ENCODE results near the gene ANKMY2.
"Not testable (repeated sequence)": the region's sequence is repeated elsewhere in the genome, so short reads cannot be mapped to it uniquely, and the experiment has no call there.

ANKMY2 gene

DNA sequence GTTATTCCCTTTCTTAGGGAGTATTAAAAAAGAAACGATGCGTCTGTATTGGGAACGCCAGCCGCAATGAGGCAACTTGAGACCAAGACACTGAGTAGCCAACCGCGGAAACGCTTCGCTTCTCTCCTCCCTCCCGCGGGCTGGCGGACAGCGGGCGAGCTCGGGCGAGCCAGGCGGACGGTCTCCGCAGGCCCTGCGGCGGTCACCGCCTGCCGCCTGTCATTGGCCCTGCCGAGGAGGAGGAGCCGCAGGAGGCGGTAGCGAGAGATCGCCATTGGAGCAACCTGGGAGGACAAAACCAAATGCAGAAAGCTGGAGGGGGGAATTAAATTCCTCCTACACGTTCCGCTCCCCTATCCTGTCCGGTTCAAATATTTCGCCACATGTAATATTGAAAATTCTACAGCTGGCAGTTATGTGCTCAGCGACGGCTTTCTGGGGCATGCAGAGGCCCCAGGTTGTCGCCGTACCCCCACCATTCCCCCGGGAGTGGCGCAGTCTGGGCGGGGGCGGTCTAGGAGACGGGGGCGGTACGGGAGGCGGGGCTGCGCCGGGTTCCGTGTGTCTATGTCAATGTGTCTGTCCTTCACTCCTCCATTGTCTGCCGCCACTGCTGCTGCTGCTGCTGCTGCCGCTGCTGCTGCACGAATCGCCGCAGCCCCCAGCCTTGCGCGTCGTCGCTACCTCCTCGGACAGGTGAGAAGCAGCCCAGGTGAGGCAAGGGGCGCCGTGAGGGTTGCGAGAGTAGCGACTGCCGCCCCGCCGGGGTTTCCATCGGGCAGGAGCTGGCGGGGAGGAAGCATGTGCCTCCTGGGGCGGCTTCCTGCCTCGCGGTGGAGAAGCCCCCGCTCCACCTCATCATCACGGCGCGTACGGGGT lies at the start of gene ANKMY2, which contains the start of gene BZW2:
Gene ANKMY2 (minus strand): TSS at position 162 of the 879 bp plus-strand sequence. CDS start 181 bp downstream, outside the sequence.
Gene BZW2 (plus strand): TSS at position 589 of the 879 bp plus-strand sequence. CDS start 19,263 bp downstream, outside the sequence.
- DNase-seq (ENCODE audit: extremely low spot score, insufficient read length, low read depth) (peak; percentile 80), FAIRE-seq (peak; percentile 86)

DNA sequence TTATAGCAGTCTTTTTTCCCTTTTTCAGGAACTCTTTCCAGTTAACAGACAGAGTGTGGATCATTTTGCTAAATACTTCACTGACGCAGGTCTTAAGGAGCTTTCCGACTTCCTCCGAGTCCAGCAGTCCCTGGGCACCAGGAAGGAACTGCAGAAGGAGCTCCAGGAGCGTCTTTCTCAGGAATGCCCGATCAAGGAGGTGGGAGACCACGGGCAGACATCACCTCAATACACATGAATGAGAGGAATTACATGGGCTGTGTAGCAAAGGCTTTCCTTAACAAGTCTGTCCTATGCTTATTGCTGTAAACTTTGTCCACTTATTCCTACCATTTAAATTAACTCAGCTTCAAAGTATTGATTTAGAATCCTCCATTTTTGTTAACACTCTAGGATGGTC lies 49.3 kb upstream of the ANKMY2 start:
- no peak for DNase-seq (ENCODE audit: extremely low spot score, insufficient read length, low read depth)
- FAIRE-seq, result no peak

DNA sequence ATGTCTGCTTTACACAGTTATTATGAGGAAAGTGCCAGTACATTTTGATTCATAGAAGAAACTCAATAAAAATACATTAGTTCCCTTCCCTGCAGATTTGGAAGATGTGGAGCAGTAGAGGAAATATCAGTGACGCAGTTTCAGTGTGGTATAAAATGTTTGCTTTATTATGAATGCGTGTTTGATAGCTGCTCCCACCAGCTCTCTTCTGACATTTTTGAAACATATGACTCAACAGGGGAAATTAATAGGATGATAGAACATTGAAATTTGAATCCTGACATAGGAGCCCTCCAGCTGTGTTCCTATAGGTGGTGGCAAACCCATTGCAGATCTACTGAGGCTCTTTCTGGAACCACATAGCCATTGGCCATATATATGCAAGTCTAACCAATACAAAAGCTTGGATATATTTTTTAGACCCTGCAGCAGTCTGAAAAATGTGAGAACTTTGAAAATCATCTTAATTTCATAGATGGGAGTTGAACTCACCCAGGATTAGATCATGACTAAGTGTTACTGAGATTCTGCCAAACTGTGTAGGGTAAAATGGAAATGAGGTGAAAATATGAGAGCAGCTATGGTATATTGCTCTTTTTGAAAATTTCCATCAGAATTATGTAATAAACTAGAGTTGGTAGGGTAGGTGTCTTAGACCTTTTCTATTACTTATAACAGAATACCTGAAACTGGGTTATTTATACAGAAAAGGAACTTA lies 48.2 kb upstream of the ANKMY2 start:
- no peak for DNase-seq (ENCODE audit: extremely low spot score, insufficient read length, low read depth)
- FAIRE-seq, result no peak

DNA sequence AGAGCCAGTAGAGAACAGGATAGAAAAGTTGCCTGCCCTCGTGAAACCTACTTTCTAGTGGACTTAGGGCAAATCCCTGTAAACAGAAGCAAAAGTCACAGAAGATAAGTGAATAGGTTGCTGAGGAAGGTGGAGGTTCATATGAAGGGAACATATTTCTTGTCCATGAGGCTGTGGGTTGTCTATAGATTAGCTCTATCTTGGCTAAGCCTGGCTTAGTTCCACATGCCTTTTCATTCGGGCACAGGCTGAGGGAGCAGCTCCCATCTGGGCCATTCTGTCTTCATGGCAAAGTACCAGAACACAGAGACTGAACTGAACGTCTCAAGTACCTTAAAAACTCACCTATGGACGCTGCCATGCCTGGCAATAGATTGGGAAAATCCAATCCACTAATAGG lies 45.7 kb upstream of the ANKMY2 start:
- DNase-seq (ENCODE audit: extremely low spot score, insufficient read length, low read depth) (no peak), FAIRE-seq (no peak)

DNA sequence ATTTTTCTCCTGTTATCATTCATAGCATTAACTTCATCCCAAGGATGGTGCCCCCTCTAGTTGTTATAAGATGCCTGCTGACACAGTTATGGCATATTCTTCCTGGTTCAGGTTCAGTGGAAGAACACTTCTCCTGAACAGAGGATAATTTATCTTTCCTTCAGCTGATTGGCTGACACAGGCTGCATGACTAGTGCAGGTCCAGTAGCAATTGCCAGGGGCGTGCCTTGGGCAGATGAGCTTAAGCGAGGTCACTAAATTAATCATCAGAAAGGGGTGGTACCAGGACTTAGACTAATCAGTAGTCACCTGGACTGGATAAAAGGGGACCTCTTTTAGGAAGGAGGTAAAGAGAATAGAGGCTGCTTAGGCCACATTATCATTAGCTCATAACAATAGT lies 42.7 kb upstream of the ANKMY2 start:
- FAIRE-seq (no peak), DNase-seq (ENCODE audit: extremely low spot score, insufficient read length, low read depth) (no peak)

DNA sequence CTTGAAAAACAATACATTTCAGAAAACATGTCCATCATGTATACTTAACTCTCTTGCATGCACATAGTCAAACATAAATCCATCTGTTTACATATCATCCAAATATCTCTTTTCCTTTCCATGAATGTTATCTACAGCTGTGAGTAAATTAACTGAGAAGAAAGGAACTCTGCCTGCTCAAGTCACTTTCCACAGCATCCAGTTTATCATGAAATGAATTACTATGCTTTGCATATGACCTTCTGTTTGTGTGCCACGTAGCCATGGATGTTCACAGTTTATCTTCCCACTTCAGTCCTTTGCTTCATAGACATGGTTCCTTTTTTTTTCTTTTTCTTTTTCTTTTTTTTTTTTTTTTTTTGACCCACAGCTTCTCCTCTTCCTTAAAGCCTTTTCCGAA lies 40.0 kb upstream of the ANKMY2 start:
- FAIRE-seq, result no peak
- DNase-seq (ENCODE audit: extremely low spot score, insufficient read length, low read depth), result no peak

DNA sequence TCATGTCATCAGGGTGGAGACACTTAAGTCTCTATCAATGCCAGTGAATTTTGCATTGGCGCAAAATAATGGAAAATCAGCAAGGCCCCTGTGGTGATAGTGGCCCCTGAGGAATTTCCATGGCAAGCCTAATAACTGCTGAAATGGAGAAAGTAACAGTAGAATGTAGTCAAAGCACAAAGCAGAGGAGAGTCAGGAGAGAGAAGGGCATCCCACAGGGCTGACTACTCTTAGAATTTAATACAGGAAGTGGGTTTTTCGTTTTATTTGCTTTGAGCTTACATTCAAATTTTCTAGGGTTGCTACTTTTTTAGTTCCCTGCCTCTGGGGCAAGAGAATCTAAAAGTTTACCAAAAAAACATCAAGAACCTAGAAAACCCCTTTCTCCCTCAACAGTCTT lies 39.4 kb upstream of the ANKMY2 start:
- no peak for FAIRE-seq
- no peak for DNase-seq (ENCODE audit: extremely low spot score, insufficient read length, low read depth)

DNA sequence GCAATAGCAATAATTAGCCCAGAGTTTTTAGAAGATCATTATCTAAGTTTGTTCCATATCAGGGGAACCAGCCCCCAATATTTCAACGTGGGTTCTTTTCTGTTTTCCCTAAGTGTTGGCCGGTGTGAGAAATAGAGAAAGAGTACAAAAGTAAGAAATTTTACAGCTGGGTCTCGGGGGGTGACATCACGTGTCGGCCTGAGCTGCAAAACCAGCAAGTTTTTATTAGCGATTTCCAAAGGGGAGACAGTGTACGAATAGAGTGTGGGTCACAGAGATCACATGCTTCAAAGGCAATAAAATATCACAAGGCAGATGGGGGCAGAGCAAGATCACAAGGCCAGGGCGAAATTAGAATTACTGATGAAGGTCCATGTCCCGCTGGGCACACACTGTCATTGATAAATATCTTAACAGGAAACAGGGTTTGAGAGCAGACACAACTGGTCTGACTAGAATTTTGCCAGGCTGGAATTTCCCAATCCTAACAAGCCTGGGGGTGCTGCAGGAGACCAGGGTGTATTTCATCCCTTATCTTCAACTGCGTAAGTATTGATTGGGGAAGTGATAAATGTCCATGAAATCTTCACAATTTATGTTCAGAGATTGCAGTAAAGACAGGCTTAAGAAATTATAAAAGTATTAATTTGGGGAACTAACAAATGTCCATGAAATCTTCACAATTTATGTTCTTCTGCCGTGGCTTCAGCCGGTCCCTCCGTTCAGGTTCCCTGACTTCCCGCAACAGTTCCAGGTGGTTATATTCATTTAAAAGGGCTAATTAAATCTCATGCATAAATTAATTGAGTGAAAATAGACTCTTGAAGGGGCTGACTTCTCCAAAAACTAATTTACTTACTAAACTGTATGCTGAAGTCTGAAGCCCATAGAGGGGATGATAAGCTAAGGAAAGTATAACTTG lies 33.4 kb upstream of the ANKMY2 start:
- not testable (repeated sequence) for DNase-seq (ENCODE audit: extremely low spot score, insufficient read length, low read depth); FAIRE-seq

DNA sequence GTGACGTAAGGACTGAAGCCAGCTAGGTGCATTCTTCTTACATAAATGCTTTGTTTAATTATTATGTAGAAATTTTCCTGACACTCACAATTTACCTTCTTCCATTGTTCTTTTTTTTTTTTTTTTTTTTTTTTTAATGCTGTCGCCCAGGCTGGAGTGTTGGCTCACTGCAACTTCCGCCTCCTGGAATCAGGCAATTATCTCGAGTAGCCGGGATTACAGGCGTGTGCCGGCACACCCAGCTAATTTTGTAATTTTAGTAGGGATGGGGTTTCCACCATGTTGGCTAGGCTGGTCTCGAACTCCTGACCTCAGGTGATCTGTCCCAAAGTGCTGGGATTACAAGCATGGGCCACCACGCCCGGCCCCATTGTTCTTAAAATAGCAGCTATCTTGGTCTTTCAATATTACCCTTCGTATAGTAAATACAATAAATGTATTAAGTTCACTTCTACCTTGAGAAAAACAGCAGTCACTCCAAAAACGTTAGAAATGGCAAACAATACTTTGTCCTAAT lies 32.5 kb upstream of the ANKMY2 start:
- FAIRE-seq (no peak), DNase-seq (ENCODE audit: extremely low spot score, insufficient read length, low read depth) (no peak)

DNA sequence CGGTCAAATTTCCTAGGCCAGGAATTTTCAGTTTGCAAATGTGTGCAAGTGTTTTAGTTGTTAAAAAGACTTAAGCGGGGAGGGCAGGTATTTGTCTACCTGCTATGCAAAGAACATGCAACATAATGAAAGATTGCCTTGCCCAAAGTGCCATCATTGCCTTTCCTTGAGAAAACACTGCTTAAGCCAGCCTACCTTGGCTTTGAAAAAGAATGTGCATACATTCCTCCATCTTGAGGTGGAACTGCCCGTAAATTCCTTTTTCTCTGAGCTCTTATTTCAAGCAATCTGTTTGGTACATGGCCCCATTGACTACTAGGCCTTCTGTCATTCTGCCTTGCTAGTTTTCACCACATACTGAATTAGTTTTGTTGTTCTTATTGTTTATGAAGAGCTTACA lies 29.7 kb upstream of the ANKMY2 start:
- FAIRE-seq (no peak), DNase-seq (ENCODE audit: extremely low spot score, insufficient read length, low read depth) (no peak)

DNA sequence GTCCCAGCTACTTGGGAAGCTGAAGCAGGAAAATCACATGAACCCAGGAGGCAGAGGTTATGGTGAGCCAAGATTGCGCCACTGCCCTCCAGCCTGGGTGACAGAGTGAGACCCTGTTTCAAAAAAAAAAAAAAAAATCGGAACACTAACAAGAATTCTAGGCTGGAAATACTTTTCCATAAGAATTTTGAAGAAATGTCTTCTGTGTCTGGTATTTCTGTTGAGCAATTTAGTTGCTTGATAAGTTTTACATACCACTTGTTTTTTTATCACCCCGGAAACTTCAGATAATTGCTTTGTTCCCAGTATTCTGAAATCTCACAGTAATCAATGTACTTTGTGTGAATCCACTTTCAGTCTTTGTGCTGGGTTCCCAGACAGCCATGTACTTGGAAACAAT lies 26.3 kb upstream of the ANKMY2 start:
- DNase-seq (ENCODE audit: extremely low spot score, insufficient read length, low read depth), result no peak
- no peak for FAIRE-seq

DNA sequence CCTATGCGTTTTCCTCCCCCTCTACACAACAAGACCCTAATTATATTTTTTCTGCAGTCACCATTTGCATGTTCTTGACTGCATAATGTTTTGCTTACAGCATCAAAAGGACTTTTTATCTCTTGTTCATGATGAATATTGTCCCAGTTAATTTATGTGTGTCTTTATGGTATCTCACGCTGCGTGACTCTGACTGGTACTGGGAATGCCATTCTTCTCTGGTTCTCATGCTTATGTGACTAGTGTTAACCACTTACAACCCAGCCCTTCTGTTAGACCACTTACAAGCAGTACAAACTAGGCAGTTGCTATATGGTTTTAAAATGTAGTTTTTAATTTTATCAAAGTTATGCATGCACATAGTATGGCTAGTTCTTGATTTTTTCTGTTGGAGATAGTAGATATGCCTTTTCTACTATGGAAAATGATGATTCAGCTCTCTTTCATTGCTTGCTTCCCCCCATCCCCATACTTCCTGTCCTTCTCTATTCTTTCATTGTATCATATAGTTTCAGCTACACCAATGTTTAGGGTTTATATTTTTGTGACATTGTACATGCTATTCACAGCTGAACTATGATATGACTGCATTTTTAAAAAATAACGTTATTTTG lies 25.3 kb upstream of the ANKMY2 start:
- DNase-seq (ENCODE audit: extremely low spot score, insufficient read length, low read depth) (no peak), FAIRE-seq (no peak)

DNA sequence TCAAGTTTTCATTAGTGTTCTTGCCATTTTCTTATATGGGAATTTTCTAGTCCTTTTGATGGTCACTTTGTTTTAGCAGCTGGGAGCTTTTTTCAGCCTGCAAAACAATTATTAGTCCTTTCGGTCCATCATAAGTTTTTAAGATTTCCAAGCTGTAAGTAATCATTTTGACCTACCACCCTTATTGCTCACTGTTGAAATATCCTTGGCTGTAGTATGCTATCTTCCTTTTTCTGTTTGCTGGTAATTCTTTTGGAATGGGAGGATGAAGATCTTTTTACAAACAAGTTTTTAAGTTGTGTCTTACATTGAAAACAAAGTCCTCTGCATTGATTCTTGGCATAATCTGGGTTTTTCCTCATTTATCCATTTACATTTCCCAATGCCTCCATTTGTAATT lies 24.5 kb upstream of the ANKMY2 start:
- DNase-seq (ENCODE audit: extremely low spot score, insufficient read length, low read depth), result no peak
- FAIRE-seq, result no peak

DNA sequence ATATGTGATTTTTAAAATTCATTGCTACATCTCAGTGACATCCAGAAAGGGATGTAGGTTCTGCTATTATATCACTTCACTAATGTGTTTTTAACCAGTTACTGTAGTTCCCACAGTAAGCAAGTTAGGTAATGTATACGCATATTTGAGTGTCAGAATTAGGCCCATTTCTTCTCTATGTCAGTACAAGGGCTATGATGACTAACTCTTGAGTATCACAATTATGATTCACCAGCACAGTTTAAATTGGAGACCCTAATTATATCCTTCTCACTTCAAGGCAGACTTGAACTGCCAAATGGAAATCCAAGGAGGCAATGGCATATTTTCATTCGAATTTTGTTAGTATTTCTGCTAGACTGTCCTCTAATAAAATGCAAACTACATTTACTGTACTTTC lies 24.0 kb upstream of the ANKMY2 start:
- FAIRE-seq, result no peak

DNA sequence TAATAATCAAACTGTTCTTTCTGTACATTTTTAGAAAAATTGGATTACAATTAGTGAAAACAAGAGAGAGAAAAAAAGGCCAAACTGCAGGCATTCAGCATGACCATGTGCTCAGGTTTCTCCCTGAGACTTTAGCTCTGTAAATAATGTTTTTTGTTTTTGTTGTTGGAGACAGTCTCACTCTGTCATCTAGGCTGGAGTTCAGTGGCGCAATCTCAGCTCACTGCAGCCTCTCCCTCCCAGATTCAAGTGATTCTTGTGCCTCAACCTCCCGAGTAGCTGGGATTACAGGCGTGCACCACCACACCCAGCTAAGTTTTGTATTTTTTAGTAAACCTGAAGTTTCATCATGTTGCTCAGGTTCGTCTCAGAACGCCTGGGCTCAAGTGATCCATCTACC lies 23.4 kb upstream of the ANKMY2 start:
- FAIRE-seq, result no peak
- DNase-seq (ENCODE audit: extremely low spot score, insufficient read length, low read depth), result no peak

More for the DNA sequence above, 24.0 kb upstream of the ANKMY2 start:
- no peak for DNase-seq (ENCODE audit: extremely low spot score, insufficient read length, low read depth)

DNA sequence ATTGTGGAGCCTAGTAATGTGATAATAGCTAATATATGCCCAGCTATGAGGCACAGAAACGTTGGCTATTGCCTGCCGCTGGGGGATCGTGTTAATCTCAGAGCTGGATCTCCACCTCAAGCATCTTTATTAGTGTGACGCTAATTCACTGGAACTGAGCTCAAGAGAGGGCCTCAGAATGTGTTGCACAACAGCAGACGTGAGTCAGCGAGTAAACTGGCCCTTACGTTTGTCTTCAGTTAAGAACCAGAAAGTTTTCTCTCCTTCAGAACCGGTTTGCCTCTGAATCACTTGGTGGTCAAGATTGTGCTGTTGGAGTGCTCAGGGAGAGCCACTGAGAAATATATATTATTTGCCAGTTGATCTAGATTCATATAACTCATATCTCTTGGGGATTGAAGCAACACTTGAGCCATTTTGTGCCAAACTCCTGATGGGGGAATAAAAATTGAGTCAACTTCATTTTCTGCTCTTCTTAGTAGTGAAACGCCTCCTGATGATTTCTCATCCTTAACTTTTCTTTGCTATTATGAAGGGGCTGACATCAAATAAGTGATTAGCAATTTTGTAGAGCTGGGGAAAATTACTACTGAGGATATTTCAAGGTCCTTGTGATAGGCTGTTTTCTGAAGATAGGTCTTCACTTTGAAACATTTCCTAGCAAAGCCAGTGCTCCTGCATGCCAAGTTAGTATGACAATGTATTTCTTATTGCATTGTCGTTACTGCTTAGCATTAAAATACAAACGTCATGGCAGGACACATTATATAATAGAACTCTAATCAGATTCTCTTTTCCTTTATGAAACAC lies 22.7 kb upstream of the ANKMY2 start:
- FAIRE-seq (no peak), DNase-seq (ENCODE audit: extremely low spot score, insufficient read length, low read depth) (no peak)

DNA sequence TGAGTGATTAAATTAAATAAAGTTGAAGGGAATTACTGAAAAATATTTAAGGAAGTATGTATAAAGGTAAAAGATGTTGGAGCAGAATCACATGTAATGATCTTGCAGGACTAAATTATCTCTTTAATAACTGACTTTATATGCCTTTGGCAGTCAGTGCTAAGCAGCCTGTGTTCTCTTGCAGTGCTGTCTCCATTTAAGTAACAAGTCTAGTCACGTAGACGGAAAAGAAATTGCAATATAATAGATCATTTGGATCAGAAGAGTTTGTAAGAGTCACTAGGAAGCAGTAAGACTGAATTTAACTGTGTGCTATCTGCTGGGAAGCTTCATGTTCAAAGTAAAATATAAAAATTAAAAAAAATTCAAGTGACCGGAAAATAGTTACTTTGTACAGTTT lies 21.8 kb upstream of the ANKMY2 start:
- DNase-seq (ENCODE audit: extremely low spot score, insufficient read length, low read depth), result no peak
- no peak for FAIRE-seq

DNA sequence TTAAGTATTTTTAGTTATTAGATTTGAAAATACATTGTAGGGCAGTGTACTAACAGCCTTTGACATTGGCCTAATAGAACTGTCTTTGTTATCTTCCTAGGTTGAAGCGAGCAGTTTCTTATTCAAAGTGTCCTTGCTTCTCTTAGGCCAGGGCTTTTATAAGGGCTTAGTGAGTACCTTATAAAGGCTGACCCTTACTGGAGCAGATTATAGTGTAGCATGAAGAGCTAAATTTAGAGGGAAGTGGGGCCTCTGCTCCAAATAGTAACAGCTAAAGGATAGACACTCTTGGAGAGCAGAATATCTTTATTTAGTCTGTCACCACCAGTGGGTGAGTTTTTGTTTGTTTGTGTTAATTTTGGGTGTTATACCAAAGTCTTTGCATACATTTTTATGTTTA lies 16.4 kb upstream of the ANKMY2 start:
- DNase-seq (ENCODE audit: extremely low spot score, insufficient read length, low read depth) (no peak), FAIRE-seq (no peak)

Measured in GM18507 (cell line).